Tibial nerve (tissue), 4 donors: ENCODE data around the gene HTRA3. TPM values are rescaled to one million over a fixed set of nuclear protein-coding genes. Genes with fewer than 3 reads are reported as not detected.

Experiments
- DNase-seq, 2 donors: peaks; one replicate each; pipeline ENCODE4 v3.0.0-alpha.2; 2019; ENCODE audit warnings: low spot score in 2 of 2
- H3K27ac ChIP-seq, 4 donors: fragments of 200-600 bp; sonication (generic) in 3 of 4; one replicate each; pipeline ENCODE4 v1.5.1; 2017 to 2019; ENCODE audit warnings: mild to moderate bottlenecking in 1 of 4
- H3K27me3 ChIP-seq, 2 donors: fragments of 200-600 bp; sonication (generic) in 1 of 2; one replicate each; pipeline versions ENCODE4 v1.5.1 to v1.6.0; 2017 to 2019
- H3K36me3 ChIP-seq, 3 donors: fragments of 200-600 bp; sonication (generic); one replicate each; pipeline ENCODE4 v1.5.1; 2018 to 2019
- H3K4me1 ChIP-seq, 4 donors: fragments of 200-600 bp; sonication (generic) in 3 of 4; one replicate each; pipeline ENCODE4 v1.5.1; 2017 to 2019
- H3K4me3 ChIP-seq, 4 donors: fragments of 200-600 bp; sonication (generic) in 3 of 4; one replicate each; pipeline ENCODE4 v1.5.1; 2017 to 2019; ENCODE audit warnings: mild to moderate bottlenecking in 1 of 4, moderate library complexity in 1 of 4
- H3K9me3 ChIP-seq, 4 donors: fragments of 200-600 bp; sonication (generic) in 3 of 4; one replicate each; pipeline ENCODE4 v1.5.1; 2017 to 2019
- CTCF ChIP-seq, 5 experiments: fragments of 200-600 bp in 3 of 5; fragments of 450-650 bp in 2 of 5; sonication (generic) in 3 of 5; IDR thresholded peaks; one replicate each; pipeline ENCODE4 v1.5.1; 2016 to 2019; ENCODE audit warnings: antibody characterized with exemption in 5 of 5, mild to moderate bottlenecking in 3 of 5, moderate library complexity in 2 of 5
- EP300 ChIP-seq, 2 donors: sonication (generic); formaldehyde crosslinking; IDR thresholded peaks; one replicate each; pipeline ENCODE4 v1.6.1; 2017; ENCODE audit warnings: antibody characterized with exemption in 2 of 2, mild to moderate bottlenecking in 1 of 2
- POLR2A ChIP-seq, 2 donors: fragments of 450-650 bp; IDR thresholded peaks; one replicate each; pipeline ENCODE4 v1.6.1; 2017; ENCODE audit warnings: antibody characterized with exemption in 2 of 2, mild to moderate bottlenecking in 2 of 2, moderate library complexity in 2 of 2
- WGBS, 2 donors: methylation state at CpG; one replicate each; pipeline ENCODE4 v1.1.5; 2018; 5-methylcytosine and 5-hydroxymethylcytosine counted together
- total RNA-seq, 4 donors: library from RNA; depleted of rRNA; stranded (reverse); fragments of >200 nt; gene quantifications; one replicate each; pipeline ENCODE4 v1.1.0, GENCODE V29; 2016

The HTRA3 gene
- total RNA-seq, 4 donors from 2014 or later = 34.9 to 54.3 (median 43.5) TPM

GRCh38 chr4:8240211-8241041 is 29.1 kb upstream of the HTRA3 start:
- H3K4me1 ChIP-seq = peaks cover 0 to 13% (median 2%) of the 10 kb centered on the region in 4 donors
- no peak for TF ChIP-seq POLR2A (IDR thresholded peaks at IDR 0.05)
- no peak for TF ChIP-seq CTCF (IDR thresholded peaks at IDR 0.05)
- no peak for TF ChIP-seq EP300 (IDR thresholded peaks at IDR 0.05)
- H3K27me3 ChIP-seq = no peaks in the 10 kb centered on the region
- H3K4me3 ChIP-seq = no peak overlapping the region
- WGBS, 2 donors = 84 to 86% methylated on average over 21 to 26 of the region's 26 CpGs
- no peaks in the 10 kb centered on the region for H3K9me3 ChIP-seq
- peaks cover 0 to 33% (median 0%) of the 10 kb centered on the region in 3 donors for H3K36me3 ChIP-seq
- no peak overlapping the region for H3K27ac ChIP-seq
- no peak for DNase-seq

GRCh38 chr4:8241211-8241779 is 28.3 kb upstream of the HTRA3 start:
- Histone ChIP-seq H3K4me3 (no peak overlapping the region), H3K36me3 (peaks cover 0 to 25% (median 0%) of the 10 kb centered on the region in 3 donors), H3K27me3 (no peaks in the 10 kb centered on the region), H3K4me1 (peaks cover 0 to 14% (median 2%) of the 10 kb centered on the region in 4 donors), H3K9me3 (no peaks in the 10 kb centered on the region), H3K27ac (no peak overlapping the region)
- TF ChIP-seq POLR2A (IDR thresholded peaks at IDR 0.05) = no peak
- TF ChIP-seq CTCF (IDR thresholded peaks at IDR 0.05) = no peak
- TF ChIP-seq EP300 (IDR thresholded peaks at IDR 0.05) = no peak
- no peak for DNase-seq
- 87 to 91% methylated on average over 12 to 14 of the region's 14 CpGs for WGBS, 2 donors

GRCh38 chr4:8241895-8242696 is 27.5 kb upstream of the HTRA3 start:
- Histone ChIP-seq H3K4me1 (peaks cover 0 to 22% (median 4%) of the 10 kb centered on the region in 4 donors), H3K27ac (peak overlapping the region in 2 of 4 donors; percentile 21 to 76), H3K36me3 (peaks cover 0 to 19% (median 0%) of the 10 kb centered on the region in 3 donors), H3K27me3 (no peaks in the 10 kb centered on the region), H3K9me3 (no peaks in the 10 kb centered on the region), H3K4me3 (no peak overlapping the region)
- DNase-seq = peak; percentile 85 to 93
- TF ChIP-seq EP300 (IDR thresholded peaks at IDR 0.05) (peak in 1 of 2 donors; percentile 70), POLR2A (IDR thresholded peaks at IDR 0.05) (no peak), CTCF (IDR thresholded peaks at IDR 0.05) (peak; percentile 95 to 98 (median 96))
- 20 to 22% methylated on average over 20 to 29 of the region's 29 CpGs for WGBS, 2 donors

- Histone ChIP-seq H3K9me3 (no peaks in the 10 kb centered on the region), H3K36me3 (peaks cover 0 to 14% (median 0%) of the 10 kb centered on the region in 3 donors), H3K4me1 (peaks cover 0 to 29% (median 5%) of the 10 kb centered on the region in 4 donors), H3K27ac (peak overlapping the region in 2 of 4 donors; percentile 21 to 76), H3K27me3 (no peaks in the 10 kb centered on the region), H3K4me3 (no peak overlapping the region)
- 77 to 87% methylated on average over 10 of the region's 10 CpGs for WGBS, 2 donors
- TF ChIP-seq CTCF (IDR thresholded peaks at IDR 0.05) = no peak
- no peak for TF ChIP-seq POLR2A (IDR thresholded peaks at IDR 0.05)
- DNase-seq = no peak
Observed at GRCh38 chr4:8242782-8243560, 26.6 kb upstream of the HTRA3 start.
